ENCODE measurements around the gene MRS2.

The MRS2 gene

DNA sequence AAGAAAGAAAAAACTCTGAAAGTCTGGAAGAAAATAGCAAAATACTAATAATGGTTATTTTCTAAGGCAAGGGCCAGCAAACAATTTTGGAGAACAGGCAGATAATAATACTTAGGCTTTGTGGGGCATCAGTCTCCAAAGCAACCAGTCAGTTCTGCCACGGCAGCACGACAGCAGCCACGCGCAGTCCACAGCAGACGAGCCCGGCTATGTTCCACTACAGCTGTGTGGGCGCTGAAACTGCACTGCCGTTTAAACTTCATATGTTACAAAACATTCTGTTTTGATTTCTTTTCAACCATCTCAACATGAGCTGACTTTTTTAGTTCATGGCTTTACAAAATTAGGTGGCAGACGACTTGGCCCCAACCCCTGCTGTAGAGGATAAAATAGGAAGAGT lies 29.9 kb downstream of the MRS2 start:
- Histone ChIP-seq H3K4me3 (ENCODE audit: severe bottlenecking) (no peak overlapping the region), H3K27ac (ENCODE audit: poor library complexity, severe bottlenecking) (no peak overlapping the region), H3K9me3 (ENCODE audit: severe bottlenecking) (no peaks in the 10 kb centered on the region), H3K4me1 (ENCODE audit: insufficient read depth, poor library complexity, severe bottlenecking) (peaks cover 5% of the 10 kb centered on the region), H3K27me3 (ENCODE audit: insufficient read depth, poor library complexity, severe bottlenecking) (no peaks in the 10 kb centered on the region), H3K36me3 (ENCODE audit: low read depth) (no peaks in the 10 kb centered on the region)
- DNase-seq (ENCODE audit: low spot score) (no peak), ATAC-seq (ENCODE audit: low read depth) (no peak)
- TF ChIP-seq, protein P1, sequence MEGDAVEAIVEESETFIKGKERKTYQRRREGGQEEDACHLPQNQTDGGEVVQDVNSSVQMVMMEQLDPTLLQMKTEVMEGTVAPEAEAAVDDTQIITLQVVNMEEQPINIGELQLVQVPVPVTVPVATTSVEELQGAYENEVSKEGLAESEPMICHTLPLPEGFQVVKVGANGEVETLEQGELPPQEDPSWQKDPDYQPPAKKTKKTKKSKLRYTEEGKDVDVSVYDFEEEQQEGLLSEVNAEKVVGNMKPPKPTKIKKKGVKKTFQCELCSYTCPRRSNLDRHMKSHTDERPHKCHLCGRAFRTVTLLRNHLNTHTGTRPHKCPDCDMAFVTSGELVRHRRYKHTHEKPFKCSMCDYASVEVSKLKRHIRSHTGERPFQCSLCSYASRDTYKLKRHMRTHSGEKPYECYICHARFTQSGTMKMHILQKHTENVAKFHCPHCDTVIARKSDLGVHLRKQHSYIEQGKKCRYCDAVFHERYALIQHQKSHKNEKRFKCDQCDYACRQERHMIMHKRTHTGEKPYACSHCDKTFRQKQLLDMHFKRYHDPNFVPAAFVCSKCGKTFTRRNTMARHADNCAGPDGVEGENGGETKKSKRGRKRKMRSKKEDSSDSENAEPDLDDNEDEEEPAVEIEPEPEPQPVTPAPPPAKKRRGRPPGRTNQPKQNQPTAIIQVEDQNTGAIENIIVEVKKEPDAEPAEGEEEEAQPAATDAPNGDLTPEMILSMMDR (IDR thresholded peaks at IDR 0.05; ENCODE audit: poor library complexity, severe bottlenecking): no peak

DNA sequence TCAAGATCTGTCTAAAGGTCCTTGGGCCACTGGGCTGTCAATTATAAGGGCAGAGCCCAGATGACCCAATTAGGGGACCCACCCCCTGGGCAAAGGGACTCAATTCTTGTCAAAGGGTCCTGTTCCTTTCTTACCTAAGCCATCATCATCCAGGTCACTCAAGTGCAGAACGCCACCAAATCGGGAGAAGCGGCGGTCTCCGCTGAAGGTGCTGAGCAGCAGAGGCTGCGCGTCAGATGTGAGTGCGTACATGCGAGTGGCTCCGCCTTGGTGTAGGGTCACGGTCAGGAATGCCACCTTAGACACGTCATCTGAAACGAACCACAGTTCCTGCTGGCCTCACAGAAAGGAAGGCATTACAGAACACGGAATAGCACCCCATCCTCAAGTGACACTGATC lies 34.2 kb downstream of the MRS2 start:
- TF ChIP-seq, protein P1 (IDR thresholded peaks at IDR 0.05; ENCODE audit: poor library complexity, severe bottlenecking): no peak

DNA sequence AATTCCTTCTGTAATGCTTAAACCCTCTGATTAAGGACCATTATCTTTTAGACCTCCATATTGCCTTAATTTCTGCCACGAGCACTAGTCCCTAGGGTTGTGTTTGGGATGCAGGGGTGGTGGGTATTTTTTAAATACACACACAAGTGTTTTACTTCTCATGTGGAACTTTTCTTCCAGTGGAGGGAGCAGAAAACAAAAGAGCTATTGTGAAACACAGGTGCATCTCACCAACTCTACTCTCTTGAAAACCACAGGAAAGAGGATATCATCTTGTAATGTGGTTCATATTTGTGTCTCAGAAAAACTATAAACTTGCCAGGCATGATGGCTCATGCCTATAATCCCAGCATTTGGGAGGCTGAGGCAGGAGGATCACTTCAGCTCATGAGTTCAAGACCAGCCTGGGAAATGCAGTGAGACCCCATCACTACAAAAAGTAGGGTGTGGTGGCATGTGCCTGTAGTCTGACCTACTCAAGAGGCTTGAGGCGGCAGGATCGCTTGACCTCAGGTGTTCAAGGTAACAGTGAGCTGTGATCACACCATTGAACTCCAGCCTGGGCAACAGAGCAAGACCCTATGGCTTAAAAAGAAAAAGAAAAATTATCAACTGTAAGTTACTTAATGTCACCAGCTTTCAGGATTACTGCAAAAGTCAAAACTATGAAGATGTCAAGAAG lies 37.3 kb downstream of the MRS2 start:
- DNase-seq (ENCODE audit: low spot score) (no peak), ATAC-seq (ENCODE audit: low read depth) (no peak)
- H3K4me1 ChIP-seq (ENCODE audit: insufficient read depth, poor library complexity, severe bottlenecking): no peaks in the 10 kb centered on the region
- no peaks in the 10 kb centered on the region for H3K27me3 ChIP-seq (ENCODE audit: insufficient read depth, poor library complexity, severe bottlenecking)
- no peaks in the 10 kb centered on the region for H3K36me3 ChIP-seq (ENCODE audit: low read depth)
- TF ChIP-seq, protein P1 (IDR thresholded peaks at IDR 0.05; ENCODE audit: poor library complexity, severe bottlenecking): no peak
- no peak overlapping the region for H3K27ac ChIP-seq (ENCODE audit: poor library complexity, severe bottlenecking)
- no peaks in the 10 kb centered on the region for H3K9me3 ChIP-seq (ENCODE audit: severe bottlenecking)
- H3K4me3 ChIP-seq (ENCODE audit: severe bottlenecking): no peak overlapping the region

More for the DNA sequence above, 34.2 kb downstream of the MRS2 start:
- H3K4me1 ChIP-seq (ENCODE audit: insufficient read depth, poor library complexity, severe bottlenecking): no peaks in the 10 kb centered on the region
- H3K27me3 ChIP-seq (ENCODE audit: insufficient read depth, poor library complexity, severe bottlenecking): no peaks in the 10 kb centered on the region
- H3K9me3 ChIP-seq (ENCODE audit: severe bottlenecking): no peaks in the 10 kb centered on the region
- H3K4me3 ChIP-seq (ENCODE audit: severe bottlenecking): no peak overlapping the region
- H3K27ac ChIP-seq (ENCODE audit: poor library complexity, severe bottlenecking): no peak overlapping the region
- ATAC-seq (ENCODE audit: low read depth) (no peak), DNase-seq (ENCODE audit: low spot score) (no peak)
- H3K36me3 ChIP-seq (ENCODE audit: low read depth): no peaks in the 10 kb centered on the region

DNA sequence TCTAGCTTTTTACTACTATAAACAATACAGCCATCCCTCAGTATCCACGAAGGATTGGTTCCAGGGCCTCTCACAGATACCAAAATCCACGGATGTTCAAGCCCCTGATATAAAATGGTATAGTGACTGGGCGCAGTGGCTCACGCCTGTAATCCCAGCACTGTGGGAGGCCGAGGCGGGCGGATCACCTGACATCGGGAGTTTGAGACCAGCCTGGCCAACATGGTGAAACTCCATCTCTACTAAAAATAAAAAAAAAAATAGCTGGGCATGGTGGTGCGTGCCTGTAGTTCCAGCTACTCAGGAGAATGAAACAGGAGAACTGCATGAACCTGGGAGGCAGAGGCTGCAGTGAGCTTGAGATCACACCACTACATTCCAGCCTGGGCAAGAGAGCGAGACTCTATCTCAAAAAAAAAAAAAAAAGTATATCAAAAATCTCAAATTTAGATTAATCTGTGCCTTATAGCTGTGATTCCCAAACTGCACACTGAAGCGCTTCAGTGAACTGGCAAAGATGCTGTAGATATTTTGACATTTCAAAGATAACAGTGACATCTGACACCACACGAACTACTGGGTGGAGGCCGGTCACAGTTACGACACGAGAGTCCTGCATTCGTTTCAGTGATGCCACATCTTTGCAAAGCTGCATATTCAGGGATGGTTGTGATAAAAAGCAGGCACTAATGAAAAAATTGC lies 38.3 kb downstream of the MRS2 start:
- H3K27ac ChIP-seq (ENCODE audit: poor library complexity, severe bottlenecking): no peak overlapping the region
- no peaks in the 10 kb centered on the region for H3K27me3 ChIP-seq (ENCODE audit: insufficient read depth, poor library complexity, severe bottlenecking)
- DNase-seq (ENCODE audit: low spot score) (no peak), ATAC-seq (ENCODE audit: low read depth) (no peak)
- no peak overlapping the region for H3K4me3 ChIP-seq (ENCODE audit: severe bottlenecking)
- no peaks in the 10 kb centered on the region for H3K36me3 ChIP-seq (ENCODE audit: low read depth)
- H3K9me3 ChIP-seq (ENCODE audit: severe bottlenecking): no peaks in the 10 kb centered on the region
- H3K4me1 ChIP-seq (ENCODE audit: insufficient read depth, poor library complexity, severe bottlenecking): no peaks in the 10 kb centered on the region
- TF ChIP-seq, protein P1 (IDR thresholded peaks at IDR 0.05; ENCODE audit: poor library complexity, severe bottlenecking): no peak

DNA sequence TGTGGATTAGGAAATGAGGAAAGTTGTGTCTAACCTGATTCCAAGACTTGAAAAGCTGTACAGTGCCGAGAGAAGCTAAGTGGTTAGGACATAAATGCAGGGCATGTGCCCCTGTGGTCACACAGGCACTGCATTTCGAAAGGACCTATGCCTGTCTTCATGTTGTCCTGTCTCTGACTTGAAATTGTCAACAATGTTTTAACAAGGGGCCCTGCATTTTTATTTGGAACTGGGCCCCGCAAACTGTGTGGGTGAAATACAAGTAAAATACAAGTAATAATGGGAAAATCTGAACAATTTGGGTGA lies 38.8 kb downstream of the MRS2 start:
- no peaks in the 10 kb centered on the region for H3K4me1 ChIP-seq (ENCODE audit: insufficient read depth, poor library complexity, severe bottlenecking)
- no peaks in the 10 kb centered on the region for H3K27me3 ChIP-seq (ENCODE audit: insufficient read depth, poor library complexity, severe bottlenecking)
- TF ChIP-seq, protein P1 (IDR thresholded peaks at IDR 0.05; ENCODE audit: poor library complexity, severe bottlenecking): no peak
- no peak for ATAC-seq (ENCODE audit: low read depth)
- H3K4me3 ChIP-seq (ENCODE audit: severe bottlenecking): no peak overlapping the region
- H3K9me3 ChIP-seq (ENCODE audit: severe bottlenecking): no peaks in the 10 kb centered on the region
- H3K36me3 ChIP-seq (ENCODE audit: low read depth): no peaks in the 10 kb centered on the region
- DNase-seq (ENCODE audit: low spot score): no peak
- H3K27ac ChIP-seq (ENCODE audit: poor library complexity, severe bottlenecking): no peak overlapping the region
